HS-5 (cell line): ENCODE results near the gene SLC24A4.

Experiments
- DNase-seq: peaks from one replicate; pipeline ENCODE4 v3.0.0-alpha.2; 2012; ENCODE audit warnings: low read depth

Gene SLC24A4

DNA sequence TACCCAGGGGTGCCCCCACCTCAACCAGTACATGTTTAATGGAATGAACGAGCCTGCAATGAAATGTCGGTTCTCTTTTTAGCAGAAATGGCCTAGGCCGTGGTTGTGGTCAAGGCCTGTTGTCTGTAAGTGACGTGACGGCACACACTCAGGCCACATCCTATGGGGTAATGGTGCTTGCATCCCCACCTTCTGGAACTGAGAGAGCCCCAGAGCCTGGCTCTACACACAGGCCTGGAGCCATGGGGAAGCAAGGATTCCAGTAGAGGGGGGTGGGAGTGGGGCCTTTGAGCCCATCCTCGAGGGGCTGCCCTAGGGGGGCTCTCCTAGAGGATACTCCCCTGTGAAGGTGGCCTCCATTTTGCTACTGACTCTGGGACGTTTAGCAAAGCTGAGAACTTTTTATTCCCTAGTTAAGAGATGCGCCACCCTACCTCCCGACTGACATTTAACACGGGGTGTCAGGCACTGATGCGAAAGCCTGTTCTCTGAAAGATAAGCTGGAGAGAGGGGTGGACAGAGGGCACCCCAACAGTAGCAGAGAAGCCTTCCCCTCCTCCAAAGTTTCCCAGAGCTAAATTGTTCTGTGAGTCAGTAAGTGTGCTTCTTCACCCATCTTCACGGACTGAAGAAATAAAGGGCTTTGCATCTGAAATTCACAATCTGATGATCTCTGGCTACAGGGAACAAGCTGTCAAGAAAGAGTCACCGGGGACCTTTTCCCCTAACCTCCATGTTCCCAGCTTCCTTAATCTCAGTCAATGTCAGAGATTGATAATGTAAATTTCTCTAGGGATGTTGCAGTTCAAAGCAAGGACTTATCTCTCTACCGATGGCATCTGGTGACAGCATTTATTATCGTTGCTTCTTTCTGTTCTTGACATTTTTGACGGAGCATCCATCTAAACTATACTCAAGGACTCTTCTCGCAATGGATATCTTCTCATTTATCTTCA lies 197.4 kb downstream of the SLC24A4 start:
- DNase-seq = no peak

GRCh38 chr14:92521058-92521415 lies 198.1 kb downstream of the SLC24A4 start:
- no peak for DNase-seq

GRCh38 chr14:92523752-92524151 lies 200.8 kb downstream of the SLC24A4 start:
- no peak for DNase-seq

GRCh38 chr14:92524602-92525185 lies 201.7 kb downstream of the SLC24A4 start:
- DNase-seq = no peak

DNA sequence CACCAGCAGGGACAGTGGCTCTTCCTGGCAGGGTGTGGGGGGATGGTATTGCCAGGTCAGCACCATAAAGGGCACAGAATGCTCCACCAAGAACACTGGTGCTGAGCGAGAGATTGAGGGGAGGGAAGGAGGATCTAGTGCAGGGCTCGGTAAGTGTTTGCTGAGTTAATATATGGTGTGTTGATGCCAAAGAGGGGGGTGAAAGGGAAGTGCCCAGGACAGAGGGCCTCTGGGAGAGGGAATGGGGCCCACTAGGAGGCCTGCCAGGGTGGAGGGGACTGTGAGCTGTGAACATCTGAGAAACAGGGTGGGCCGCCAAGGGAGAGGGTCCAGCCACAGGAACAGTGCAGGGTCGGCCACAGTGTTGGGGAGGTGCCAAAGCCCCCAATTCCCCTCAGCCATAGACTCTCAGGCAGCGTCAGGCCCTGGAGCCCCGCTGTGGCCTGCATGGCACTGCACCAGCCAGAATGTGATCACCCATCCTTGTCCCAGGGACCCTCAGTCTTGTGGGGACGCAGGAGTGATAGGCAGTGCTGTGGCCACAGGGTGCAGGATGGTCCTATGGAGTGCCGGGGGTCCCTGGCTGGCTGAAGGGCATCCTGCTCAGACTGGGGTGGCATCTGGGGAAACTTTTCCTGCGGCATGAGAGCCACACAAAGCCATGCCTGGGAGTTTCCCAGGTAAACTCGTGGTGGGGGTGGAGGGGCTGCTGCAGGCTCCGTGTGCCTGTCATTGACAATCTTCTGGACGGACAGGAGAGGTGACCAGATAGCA lies 202.5 kb downstream of the SLC24A4 start:
- no peak for DNase-seq

DNA sequence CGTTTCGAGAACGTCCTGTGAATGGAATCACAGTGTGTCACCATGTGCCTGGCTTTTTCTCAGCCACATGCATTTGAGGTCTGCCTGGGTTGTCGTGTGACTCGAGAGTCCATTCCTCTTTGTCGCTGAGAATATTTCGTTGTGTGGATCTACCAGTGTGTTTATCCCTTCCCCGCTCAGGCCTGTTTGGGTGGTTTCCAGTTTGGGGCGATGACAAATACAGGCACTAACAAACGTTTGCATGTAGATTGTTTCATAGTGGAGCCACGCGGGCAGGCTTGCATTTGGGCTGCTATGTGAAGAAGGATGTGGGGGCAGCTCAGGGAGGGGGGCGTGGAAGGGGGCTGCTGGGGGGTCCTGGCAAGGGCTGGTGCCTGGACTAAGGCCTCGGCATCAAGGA lies 204.8 kb downstream of the SLC24A4 start:
- DNase-seq = no peak

- no peak for DNase-seq
These were observed 205.6 kb downstream of the SLC24A4 start for GRCh38 chr14:92528486-92529100.

DNA sequence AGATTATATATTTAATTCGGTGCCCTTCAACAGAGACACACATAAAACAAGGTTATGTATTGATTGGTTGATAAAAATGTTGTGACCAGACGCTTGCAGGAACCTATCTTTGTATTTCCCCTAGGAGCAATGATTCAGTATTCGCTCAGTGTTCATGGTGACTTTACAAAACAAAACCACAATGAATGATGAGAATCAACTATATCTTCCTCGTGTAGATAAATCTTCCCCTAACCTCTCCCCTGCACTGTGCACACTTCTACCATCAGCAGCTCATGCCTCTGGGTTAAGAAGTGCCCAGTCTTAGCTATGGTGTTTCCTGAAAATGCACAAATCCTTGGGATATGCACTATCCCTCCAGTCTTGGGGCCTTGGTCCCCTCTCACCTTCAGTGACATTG lies 206.9 kb downstream of the SLC24A4 start:
- DNase-seq = no peak

DNA sequence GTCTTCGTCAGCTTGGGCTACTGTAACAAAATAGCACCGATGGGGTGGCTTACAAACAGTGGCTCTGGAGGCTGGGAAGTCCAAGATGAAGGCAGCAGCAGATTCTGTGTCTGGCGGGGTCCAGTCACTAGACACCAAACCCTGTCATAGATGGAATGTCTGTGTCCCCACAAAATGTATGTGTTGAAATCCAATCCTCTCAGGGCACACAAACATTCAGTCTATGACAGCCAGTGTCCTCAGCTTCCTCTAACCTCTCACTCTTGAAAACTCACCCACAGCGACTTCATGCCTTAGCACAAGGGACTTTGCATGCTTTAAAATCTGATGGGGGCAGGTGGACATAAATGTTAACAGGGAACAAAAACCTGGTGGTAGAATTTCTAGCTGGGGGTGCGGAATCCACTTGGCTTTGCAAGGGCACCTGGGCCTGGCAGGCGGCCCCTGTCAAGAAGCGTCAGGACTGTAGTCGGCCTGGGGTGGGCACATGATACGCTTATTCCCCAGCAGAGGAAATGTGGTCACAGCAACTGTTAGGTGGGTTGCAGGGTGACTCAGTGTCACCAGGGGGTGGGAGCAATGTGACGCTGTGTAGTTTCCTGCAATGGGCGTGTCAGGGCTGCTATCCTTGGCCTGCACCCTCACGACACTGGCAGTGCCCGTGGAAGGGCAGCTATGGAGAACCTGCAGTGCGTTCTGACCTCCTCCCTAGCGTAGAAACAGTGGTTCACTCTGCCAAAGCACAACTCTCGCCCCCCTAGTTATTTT lies 208.3 kb downstream of the SLC24A4 start:
- DNase-seq = no peak

DNA sequence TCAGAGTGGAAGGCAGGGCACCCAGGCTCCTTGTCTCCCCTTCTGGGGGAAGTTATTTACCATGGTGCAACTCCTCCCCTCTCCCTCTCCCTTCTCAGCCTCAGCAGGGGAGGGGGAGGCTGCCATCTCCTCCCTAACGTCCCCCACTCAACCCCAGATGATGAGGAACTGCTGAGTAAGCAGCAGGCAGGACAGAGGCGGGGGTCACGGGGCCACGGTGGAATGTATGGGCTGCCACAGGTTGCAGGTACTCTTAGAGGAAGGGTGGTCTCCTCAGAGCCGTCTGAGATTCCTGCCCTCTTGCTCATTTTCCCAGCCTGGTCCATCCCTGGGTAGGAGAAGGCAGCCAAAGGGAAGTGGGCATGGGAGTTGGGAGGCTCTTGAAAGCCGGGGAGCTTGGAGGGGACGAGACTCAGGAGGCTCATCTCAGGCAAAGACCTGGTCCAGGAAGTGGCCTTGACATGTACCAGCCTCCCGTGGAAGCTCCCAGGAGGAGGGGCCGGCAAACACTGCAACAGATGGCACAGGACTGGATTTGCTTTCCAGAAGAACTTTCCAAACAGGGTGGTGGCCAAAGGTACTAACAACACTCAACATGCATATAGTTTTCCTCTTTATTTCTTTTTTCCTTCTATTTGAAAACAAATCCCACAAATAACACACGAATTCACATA lies 209.7 kb downstream of the SLC24A4 start:
- DNase-seq = no peak

- DNase-seq = no peak
These were observed 212.1 kb downstream of the SLC24A4 start for GRCh38 chr14:92534932-92535643.

- peak; percentile 68 for DNase-seq
These were observed 213.3 kb downstream of the SLC24A4 start for GRCh38 chr14:92536231-92536630.

- DNase-seq = no peak
These were observed 215.5 kb downstream of the SLC24A4 start for GRCh38 chr14:92538412-92538985.

DNA sequence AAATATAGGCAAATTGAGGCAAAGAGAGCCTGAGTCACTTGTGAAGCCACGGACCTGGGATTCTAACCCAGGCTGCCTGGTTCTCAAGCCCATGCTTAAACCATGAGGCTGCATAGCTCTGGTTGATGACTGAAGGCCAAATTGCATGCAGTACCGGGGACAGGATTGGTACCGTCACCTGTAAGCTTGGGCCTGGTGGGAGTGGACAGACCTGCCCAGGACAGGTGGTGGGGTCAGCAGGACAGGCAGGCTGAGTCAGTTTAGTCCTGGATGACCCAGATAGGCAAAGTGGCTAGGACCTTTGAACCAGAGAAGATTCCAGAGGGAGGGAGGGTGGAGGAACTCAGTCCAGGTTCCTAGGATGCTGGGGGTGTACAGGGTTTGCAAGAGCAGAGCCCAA lies 216.5 kb downstream of the SLC24A4 start:
- no peak for DNase-seq

DNA sequence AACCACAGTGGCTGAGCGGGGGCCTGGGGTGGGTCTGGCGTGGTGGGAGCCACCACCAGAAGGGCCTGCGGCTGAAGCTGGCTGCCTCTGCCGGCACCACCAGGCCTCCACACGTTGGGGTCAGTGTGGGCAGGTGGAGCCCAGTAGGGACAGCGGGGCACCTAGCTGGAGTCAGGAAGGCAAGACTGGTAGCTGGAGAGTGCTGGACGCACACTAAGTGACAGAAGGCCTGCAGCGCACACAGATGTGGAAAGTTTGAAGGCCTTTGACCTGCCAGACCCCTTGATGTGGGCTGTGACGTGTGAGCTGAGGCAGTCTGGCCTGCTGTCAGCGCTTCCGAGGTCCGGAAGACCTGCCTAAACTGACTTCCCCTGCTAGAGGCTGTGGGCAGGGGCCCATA lies 216.9 kb downstream of the SLC24A4 start:
- no peak for DNase-seq

GRCh38 chr14:92540472-92541048 lies 217.6 kb downstream of the SLC24A4 start:
- peak; percentile 93 for DNase-seq

DNA sequence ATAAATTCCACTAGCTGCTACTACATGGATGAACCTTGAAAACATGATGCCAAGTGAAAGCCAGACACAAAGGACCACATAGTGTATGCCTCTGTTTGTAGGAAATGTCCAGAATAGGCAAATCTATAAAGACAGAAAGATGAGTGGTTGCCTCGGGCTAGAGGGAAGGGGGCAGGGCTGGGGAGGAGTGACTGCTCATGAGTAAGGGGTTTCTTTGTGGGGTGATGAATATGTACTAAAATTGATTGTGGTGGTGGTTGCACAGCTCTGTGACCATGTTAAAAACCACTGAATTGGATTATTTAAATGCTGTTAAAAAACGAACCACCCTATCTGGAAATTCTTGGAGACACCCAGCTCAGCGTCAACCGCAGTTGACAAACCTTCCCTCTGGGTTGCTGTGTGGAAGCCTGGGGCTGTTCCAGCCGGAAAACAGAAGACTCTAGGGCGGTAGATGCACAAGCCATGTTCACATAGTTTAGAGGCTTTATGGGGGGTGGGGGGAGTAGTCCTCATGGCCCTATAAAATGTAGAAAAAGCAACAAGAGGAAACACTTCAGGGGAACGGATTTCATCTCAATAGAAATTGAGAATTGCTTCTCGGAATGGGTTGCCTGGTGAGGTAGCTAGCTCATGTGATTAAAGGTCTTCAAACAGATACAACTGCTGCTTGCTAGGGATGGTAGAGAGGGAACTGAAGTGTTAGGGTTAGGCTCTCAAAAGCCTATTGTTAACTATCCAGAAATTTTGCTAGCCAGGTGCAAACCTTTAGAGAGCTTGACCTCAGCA lies 220.0 kb downstream of the SLC24A4 start:
- no peak for DNase-seq

GRCh38 chr14:92544051-92544720 lies 221.2 kb downstream of the SLC24A4 start:
- DNase-seq = no peak
